CD4-positive, alpha-beta T cell treated with Interleukin-17A for 1 hour (primary cell): Measurements from ENCODE around the gene PCLAF.

Source experiments
- DNase-seq: peaks from one replicate; pipeline ENCODE4 v3.0.0-alpha.2; 2020

The PCLAF gene

GRCh38 chr15:64314456-64314855 is 66.8 kb downstream of the PCLAF start:
- no peak for DNase-seq
